ENCODE data around the gene FBXO39. TPM values are rescaled to one million over a fixed set of nuclear protein-coding genes. Genes with fewer than 3 reads are reported as not detected.
A peak's percentile ranks its signal among the peaks of the same experiment; 100 is the strongest.

FBXO39 gene
- total RNA-seq, 3 donors from 2014 or later = 0.16 TPM; not detected in 2

DNA sequence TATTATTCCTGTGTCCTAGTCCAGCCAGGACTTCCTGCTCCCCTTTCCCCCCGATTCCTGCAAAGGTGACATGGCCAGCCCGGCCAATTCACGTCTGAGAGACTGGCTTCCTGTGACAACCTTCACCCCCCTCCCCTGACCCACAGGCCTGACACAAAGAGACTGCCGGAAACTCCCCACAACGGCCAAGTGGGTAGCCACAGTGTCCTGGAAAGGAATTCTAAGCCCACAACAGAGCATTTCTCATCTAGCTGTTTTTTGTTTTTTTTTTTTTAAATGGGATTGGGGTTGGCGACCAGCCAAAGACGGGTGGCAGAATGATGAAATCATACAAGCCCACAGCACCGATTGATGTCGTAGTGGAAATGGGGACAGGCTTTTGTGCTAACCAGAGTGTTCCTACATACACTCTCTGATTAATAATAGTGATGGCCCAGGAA lies 23.0 kb upstream of the FBXO39 start:
- intact Hi-C loops (cut with DNase I, micrococcal nuclease) = no loop called here
- peak; percentile 21 to 63 (median 40) for DNase-seq
- Histone ChIP-seq H3K4me1 (ENCODE audit: low read depth) (peaks cover 2% of the 10 kb centered on the region), H3K36me3 (ENCODE audit: low read depth) (no peaks in the 10 kb centered on the region), H3K9me3 (no peaks in the 10 kb centered on the region), H3K4me3 (no peak overlapping the region)
- TF ChIP-seq, protein P1, sequence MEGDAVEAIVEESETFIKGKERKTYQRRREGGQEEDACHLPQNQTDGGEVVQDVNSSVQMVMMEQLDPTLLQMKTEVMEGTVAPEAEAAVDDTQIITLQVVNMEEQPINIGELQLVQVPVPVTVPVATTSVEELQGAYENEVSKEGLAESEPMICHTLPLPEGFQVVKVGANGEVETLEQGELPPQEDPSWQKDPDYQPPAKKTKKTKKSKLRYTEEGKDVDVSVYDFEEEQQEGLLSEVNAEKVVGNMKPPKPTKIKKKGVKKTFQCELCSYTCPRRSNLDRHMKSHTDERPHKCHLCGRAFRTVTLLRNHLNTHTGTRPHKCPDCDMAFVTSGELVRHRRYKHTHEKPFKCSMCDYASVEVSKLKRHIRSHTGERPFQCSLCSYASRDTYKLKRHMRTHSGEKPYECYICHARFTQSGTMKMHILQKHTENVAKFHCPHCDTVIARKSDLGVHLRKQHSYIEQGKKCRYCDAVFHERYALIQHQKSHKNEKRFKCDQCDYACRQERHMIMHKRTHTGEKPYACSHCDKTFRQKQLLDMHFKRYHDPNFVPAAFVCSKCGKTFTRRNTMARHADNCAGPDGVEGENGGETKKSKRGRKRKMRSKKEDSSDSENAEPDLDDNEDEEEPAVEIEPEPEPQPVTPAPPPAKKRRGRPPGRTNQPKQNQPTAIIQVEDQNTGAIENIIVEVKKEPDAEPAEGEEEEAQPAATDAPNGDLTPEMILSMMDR (IDR thresholded peaks at IDR 0.05) = no peak
- ATAC-seq = peak; percentile 27

DNA sequence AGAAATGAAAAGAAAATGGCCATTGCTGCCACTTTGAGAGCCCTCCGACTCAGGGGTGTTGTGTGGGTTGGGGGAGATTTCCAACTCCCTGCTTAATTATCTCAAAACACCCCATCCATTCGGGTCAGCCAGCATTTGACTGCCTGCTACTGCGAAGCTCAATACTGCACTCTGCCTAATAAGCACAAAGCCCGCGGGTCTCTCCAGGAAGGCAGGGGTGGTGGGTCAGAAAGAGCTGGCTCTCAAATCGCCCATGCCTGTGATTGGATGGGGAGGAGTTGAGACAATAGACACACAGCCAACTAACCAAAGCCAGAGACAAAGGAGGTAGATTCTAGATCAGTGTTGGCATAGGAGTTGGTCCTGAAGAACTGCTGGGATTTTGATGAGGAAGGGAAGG lies 22.5 kb upstream of the FBXO39 start:
- Histone ChIP-seq H3K4me1 (ENCODE audit: low read depth) (peaks cover 2% of the 10 kb centered on the region), H3K9me3 (no peaks in the 10 kb centered on the region), H3K4me3 (no peak overlapping the region), H3K36me3 (ENCODE audit: low read depth) (no peaks in the 10 kb centered on the region)
- TF ChIP-seq, protein P1 (IDR thresholded peaks at IDR 0.05) = no peak
- intact Hi-C loops (cut with DNase I, micrococcal nuclease) = no loop called here
- no peak for DNase-seq
- no peak for ATAC-seq

DNA sequence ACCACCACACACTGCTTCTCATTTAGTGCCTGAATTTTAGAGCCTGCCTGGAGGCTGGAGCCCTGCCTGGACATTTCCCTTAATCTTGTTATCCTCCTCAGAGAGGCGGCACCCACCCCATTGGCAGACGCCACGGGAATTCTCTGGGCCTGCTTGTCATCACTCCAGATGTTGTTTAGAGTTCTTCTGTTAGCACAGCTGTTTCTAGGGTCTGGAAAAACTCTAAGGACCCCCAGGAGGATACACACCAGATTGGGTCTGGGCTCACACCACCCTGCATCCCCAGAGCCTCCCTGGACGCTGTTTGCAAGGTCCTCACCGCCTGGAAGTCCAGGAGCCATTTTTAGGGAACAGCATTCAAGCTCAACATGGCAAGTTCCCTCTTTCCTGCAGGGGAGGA lies 20.7 kb upstream of the FBXO39 start:
- peak in 1 of 3 donors; percentile 20 for DNase-seq

DNA sequence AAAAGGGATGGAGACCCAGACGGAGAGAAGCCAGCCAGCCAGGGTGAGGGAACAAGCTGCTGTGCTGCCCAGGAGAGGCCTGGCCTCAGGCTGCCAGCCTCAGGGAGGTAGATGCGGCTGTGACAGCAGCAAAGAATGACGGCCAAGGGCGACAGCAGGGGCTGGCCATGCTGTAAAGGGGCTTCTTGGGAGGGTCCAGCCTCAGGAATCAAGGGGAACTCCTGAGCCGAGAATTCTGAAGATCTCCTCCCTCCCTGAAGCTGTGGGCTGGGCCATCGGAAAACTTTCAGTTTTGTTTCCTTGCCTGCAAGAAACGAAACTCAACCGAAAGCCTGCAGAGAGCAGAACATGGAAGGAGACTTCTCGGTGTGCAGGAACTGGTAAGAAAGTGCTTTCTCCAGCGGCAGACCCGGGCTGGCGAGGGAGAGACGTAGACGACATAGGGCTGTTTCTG lies 20.3 kb upstream of the FBXO39 start, which contains the start of gene XAF1:
Gene XAF1 (plus strand): TSS at position 316 of the 454 bp plus-strand sequence. CDS start 33 bp downstream, at position 349.
- Histone ChIP-seq H3K4me1 (ENCODE audit: low read depth) (peaks cover 2% of the 10 kb centered on the region), H3K9me3 (no peaks in the 10 kb centered on the region), H3K36me3 (ENCODE audit: low read depth) (no peaks in the 10 kb centered on the region), H3K4me3 (peak within 1 kb of the TSS; percentile 10)
- intact Hi-C loops (cut with DNase I, micrococcal nuclease) = no loop called here
- ATAC-seq (peak; percentile 87), DNase-seq (peak in 2 of 3 donors; percentile 55 to 64)
- TF ChIP-seq, protein P1 (IDR thresholded peaks at IDR 0.05) = no peak

More for the DNA sequence above, 20.7 kb upstream of the FBXO39 start:
- intact Hi-C loops (cut with DNase I, micrococcal nuclease) = no loop called here
- no peaks in the 10 kb centered on the region for H3K9me3 ChIP-seq
- no peaks in the 10 kb centered on the region for H3K36me3 ChIP-seq (ENCODE audit: low read depth)
- peaks cover 2% of the 10 kb centered on the region for H3K4me1 ChIP-seq (ENCODE audit: low read depth)
- peak; percentile 9 for ATAC-seq
- TF ChIP-seq, protein P1 (IDR thresholded peaks at IDR 0.05) = no peak
- H3K4me3 ChIP-seq = no peak overlapping the region

GRCh38 chr17:6756425-6757031 lies 19.5 kb upstream of the FBXO39 start:
- H3K9me3 ChIP-seq = no peaks in the 10 kb centered on the region
- peak overlapping the region; percentile 10 for H3K4me3 ChIP-seq
- TF ChIP-seq, protein P1 (IDR thresholded peaks at IDR 0.05) = no peak
- peaks cover 2% of the 10 kb centered on the region for H3K4me1 ChIP-seq (ENCODE audit: low read depth)
- ATAC-seq (peak; percentile 8), DNase-seq (no peak)
- intact Hi-C loops (cut with DNase I, micrococcal nuclease) = no loop called here
- no peaks in the 10 kb centered on the region for H3K36me3 ChIP-seq (ENCODE audit: low read depth)
